Nephron progenitor cell (in vitro differentiated cells): ENCODE data around the gene KLHL33.

Experiments
- DNase-seq: peaks from one replicate; pipeline ENCODE4 v3.0.0; 2021
- H3K27ac Mint-ChIP-seq: 2 replicates; pipeline ENCODE4 v1.8.0; 2021; ENCODE audit warnings: mild to moderate bottlenecking, moderate library complexity, mixed read lengths
- H3K27me3 Mint-ChIP-seq: 2 replicates; pipeline ENCODE4 v1.8.0; 2021; ENCODE audit warnings: mild to moderate bottlenecking, low read depth, mixed read lengths; ENCODE audit not compliant: poor library complexity
- H3K36me3 Mint-ChIP-seq: 2 replicates; pipeline ENCODE4 v1.8.0; 2021; ENCODE audit warnings: low read depth, mixed read lengths
- H3K4me1 Mint-ChIP-seq: 2 replicates; pipeline ENCODE4 v1.8.0; 2021; ENCODE audit warnings: mixed read lengths
- H3K4me3 Mint-ChIP-seq: 2 replicates; pipeline ENCODE4 v1.8.0; 2021; ENCODE audit warnings: mild to moderate bottlenecking, moderate library complexity, mixed read lengths
- H3K9me3 Mint-ChIP-seq: 2 replicates; pipeline ENCODE4 v1.8.0; 2021; ENCODE audit warnings: mild to moderate bottlenecking, moderate library complexity, mixed read lengths
- TF ChIP-seq, protein P1 (sequence below): fragments of 200-600 bp; sonication (generic); IDR thresholded peaks from 2 replicates; pipeline ENCODE4 v1.5.0; 2021; ENCODE audit warnings: antibody characterized with exemption

KLHL33 gene

DNA sequence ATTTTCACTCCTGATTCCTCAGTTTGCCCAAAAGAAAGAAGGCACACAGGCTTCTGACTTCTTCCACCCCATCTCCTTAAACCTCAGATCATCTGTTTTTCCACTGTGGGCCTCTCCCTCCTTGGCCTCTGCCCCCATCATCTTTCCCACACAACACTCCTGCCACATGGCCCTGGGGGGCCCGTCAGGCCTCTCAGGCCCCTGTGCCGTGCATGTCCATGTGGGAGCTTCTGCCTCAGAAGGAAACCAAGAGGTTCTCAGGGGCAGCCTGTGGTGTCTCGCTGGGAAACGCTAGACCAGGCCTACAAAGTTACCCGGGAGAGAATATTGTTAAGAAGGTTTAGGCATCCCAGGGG is 8.0 kb downstream of the KLHL33 start:
- Mint-ChIP-seq H3K36me3 (no peaks in the 10 kb centered on the region), H3K27me3 (peaks cover 6% of the 10 kb centered on the region), H3K4me1 (peaks cover 14% of the 10 kb centered on the region), H3K9me3 (no peaks in the 10 kb centered on the region), H3K27ac (no peak overlapping the region), H3K4me3 (no peak overlapping the region)
- TF ChIP-seq, protein P1, sequence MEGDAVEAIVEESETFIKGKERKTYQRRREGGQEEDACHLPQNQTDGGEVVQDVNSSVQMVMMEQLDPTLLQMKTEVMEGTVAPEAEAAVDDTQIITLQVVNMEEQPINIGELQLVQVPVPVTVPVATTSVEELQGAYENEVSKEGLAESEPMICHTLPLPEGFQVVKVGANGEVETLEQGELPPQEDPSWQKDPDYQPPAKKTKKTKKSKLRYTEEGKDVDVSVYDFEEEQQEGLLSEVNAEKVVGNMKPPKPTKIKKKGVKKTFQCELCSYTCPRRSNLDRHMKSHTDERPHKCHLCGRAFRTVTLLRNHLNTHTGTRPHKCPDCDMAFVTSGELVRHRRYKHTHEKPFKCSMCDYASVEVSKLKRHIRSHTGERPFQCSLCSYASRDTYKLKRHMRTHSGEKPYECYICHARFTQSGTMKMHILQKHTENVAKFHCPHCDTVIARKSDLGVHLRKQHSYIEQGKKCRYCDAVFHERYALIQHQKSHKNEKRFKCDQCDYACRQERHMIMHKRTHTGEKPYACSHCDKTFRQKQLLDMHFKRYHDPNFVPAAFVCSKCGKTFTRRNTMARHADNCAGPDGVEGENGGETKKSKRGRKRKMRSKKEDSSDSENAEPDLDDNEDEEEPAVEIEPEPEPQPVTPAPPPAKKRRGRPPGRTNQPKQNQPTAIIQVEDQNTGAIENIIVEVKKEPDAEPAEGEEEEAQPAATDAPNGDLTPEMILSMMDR: no peak
- no peak for DNase-seq

GRCh38 chr14:20427231-20428009 is 8.5 kb downstream of the KLHL33 start:
- no peak overlapping the region for H3K4me3 Mint-ChIP-seq
- H3K27ac Mint-ChIP-seq: no peak overlapping the region
- TF ChIP-seq, protein P1: no peak
- H3K9me3 Mint-ChIP-seq: no peaks in the 10 kb centered on the region
- H3K36me3 Mint-ChIP-seq: no peaks in the 10 kb centered on the region
- H3K27me3 Mint-ChIP-seq: peaks cover 6% of the 10 kb centered on the region
- no peak for DNase-seq
- H3K4me1 Mint-ChIP-seq: peaks cover 14% of the 10 kb centered on the region

- Mint-ChIP-seq H3K27ac (no peak overlapping the region), H3K36me3 (no peaks in the 10 kb centered on the region), H3K4me1 (peaks cover 14% of the 10 kb centered on the region), H3K27me3 (peaks cover 6% of the 10 kb centered on the region), H3K4me3 (no peak overlapping the region), H3K9me3 (no peaks in the 10 kb centered on the region)
- DNase-seq: no peak
- TF ChIP-seq, protein P1: no peak
Measured at GRCh38 chr14:20424851-20425250, 11.1 kb downstream of the KLHL33 start.

- Mint-ChIP-seq H3K27me3 (peaks cover 6% of the 10 kb centered on the region), H3K27ac (no peak overlapping the region), H3K4me3 (no peak overlapping the region), H3K4me1 (peaks cover 11% of the 10 kb centered on the region), H3K36me3 (no peaks in the 10 kb centered on the region), H3K9me3 (no peaks in the 10 kb centered on the region)
- TF ChIP-seq, protein P1: no peak
- DNase-seq: no peak
Measured at GRCh38 chr14:20422886-20423285, 13.1 kb downstream of the KLHL33 start.

- Mint-ChIP-seq H3K27ac (no peak overlapping the region), H3K27me3 (peaks cover 6% of the 10 kb centered on the region)
Measured at GRCh38 chr14:20421267-20421666, 14.7 kb downstream of the KLHL33 start.

More at GRCh38 chr14:20421267-20421666, 14.7 kb downstream of the KLHL33 start:
- no peak for DNase-seq
- Mint-ChIP-seq H3K4me1 (peaks cover 4% of the 10 kb centered on the region), H3K4me3 (no peak overlapping the region), H3K36me3 (no peaks in the 10 kb centered on the region), H3K9me3 (no peaks in the 10 kb centered on the region)
- TF ChIP-seq, protein P1: no peak
